H9 (cell line): Measurements from ENCODE around the gene SCFD2. TPM values are rescaled to one million over a fixed set of nuclear protein-coding genes. Genes with fewer than 3 reads are reported as not detected.

Experiments used
- DNase-seq: peaks from one replicate; pipeline ENCODE4 v3.0.0-alpha.2; 2017
- H2AFZ ChIP-seq: one replicate; pipeline ENCODE4 v1.6.1; 2013; ENCODE audit warnings: mild to moderate bottlenecking, low read length, control low read depth, moderate library complexity
- H2AK5ac ChIP-seq: 2 replicates; pipeline ENCODE4 v1.6.1; 2013; ENCODE audit warnings: low read length, control low read depth, mixed read lengths; ENCODE audit not compliant: insufficient read length
- H2BK120ac ChIP-seq: one replicate; pipeline ENCODE4 v1.6.1; 2013; ENCODE audit warnings: low read depth, mild to moderate bottlenecking, low read length, control low read depth, inconsistent platforms; ENCODE audit not compliant: poor library complexity, severe bottlenecking
- H2BK12ac ChIP-seq: 2 replicates; pipeline ENCODE4 v1.6.1; 2013; ENCODE audit warnings: low read length, control low read depth, mixed read lengths, low read depth; ENCODE audit not compliant: insufficient read length
- H2BK15ac ChIP-seq: 2 replicates; pipeline ENCODE4 v1.6.1; 2013; ENCODE audit warnings: low read depth, low read length, control low read depth
- H2BK20ac ChIP-seq: one replicate; pipeline ENCODE4 v1.6.1; 2013; ENCODE audit warnings: low read depth, mild to moderate bottlenecking, low read length, control low read depth, inconsistent platforms; ENCODE audit not compliant: poor library complexity, severe bottlenecking
- H2BK5ac ChIP-seq: 2 replicates; pipeline ENCODE4 v1.6.1; 2013; ENCODE audit warnings: low read length, control low read depth, mixed read lengths; ENCODE audit not compliant: insufficient read length
- H3K14ac ChIP-seq: 2 replicates; pipeline ENCODE4 v1.6.1; 2013; ENCODE audit warnings: low read length, control low read depth; ENCODE audit not compliant: insufficient read depth
- H3K18ac ChIP-seq: 2 replicates; pipeline ENCODE4 v1.6.1; 2013; ENCODE audit warnings: low read depth, mild to moderate bottlenecking, mixed read lengths, low read length, control low read depth; ENCODE audit not compliant: insufficient read length
- H3K23ac ChIP-seq: 2 replicates; pipeline ENCODE4 v1.6.1; 2013; ENCODE audit warnings: low read length, control low read depth, mixed read lengths, low read depth; ENCODE audit not compliant: insufficient read length
- H3K23me2 ChIP-seq: 2 replicates; pipeline ENCODE4 v1.6.1; 2013; ENCODE audit warnings: low read depth, mild to moderate bottlenecking, mixed read lengths, low read length, control low read depth; ENCODE audit not compliant: insufficient read length, poor library complexity, severe bottlenecking
- H3K27ac ChIP-seq: 2 replicates; pipeline ENCODE4 v1.5.1; 2013; ENCODE audit warnings: low read length, control low read depth, mixed read lengths, low read depth; ENCODE audit not compliant: insufficient read length
- H3K27me3 ChIP-seq: 2 replicates; pipeline ENCODE4 v1.6.1; 2013; ENCODE audit warnings: low read length, control low read depth, inconsistent platforms; ENCODE audit not compliant: insufficient read depth
- H3K4ac ChIP-seq: 2 replicates; pipeline ENCODE4 v1.6.1; 2013; ENCODE audit warnings: low read depth, mild to moderate bottlenecking, control low read depth, inconsistent platforms, low read length, moderate library complexity
- H3K4me1 ChIP-seq: 2 replicates; pipeline ENCODE4 v1.6.1; 2013; ENCODE audit warnings: low read length, control low read depth, inconsistent platforms; ENCODE audit not compliant: insufficient read depth
- H3K4me2 ChIP-seq: 2 replicates; pipeline ENCODE4 v1.6.1; 2013; ENCODE audit warnings: low read length, control low read depth, mixed read lengths; ENCODE audit not compliant: insufficient read length, insufficient read depth
- H3K56ac ChIP-seq: 2 replicates; pipeline ENCODE4 v1.6.1; 2013; ENCODE audit warnings: low read depth, mild to moderate bottlenecking, mixed read lengths, low read length, control low read depth; ENCODE audit not compliant: insufficient read length
- H3K79me1 ChIP-seq: 2 replicates; pipeline ENCODE4 v1.6.1; 2013; ENCODE audit warnings: low read depth, mild to moderate bottlenecking, moderate library complexity, low read length, control low read depth, inconsistent platforms; ENCODE audit not compliant: insufficient read depth, poor library complexity, severe bottlenecking
- H3K79me2 ChIP-seq: 2 replicates; pipeline ENCODE4 v1.6.1; 2013; ENCODE audit warnings: low read length, control low read depth, inconsistent platforms; ENCODE audit not compliant: insufficient read depth
- H3K9ac ChIP-seq: 2 replicates; pipeline ENCODE4 v1.6.1; 2013; ENCODE audit warnings: low read length, control low read depth, mixed read lengths; ENCODE audit not compliant: insufficient read length; ENCODE audit errors: extremely low read depth
- H3K9me3 ChIP-seq: one replicate; pipeline ENCODE4 v1.6.1; 2013; ENCODE audit warnings: low read depth, low read length, inconsistent platforms; ENCODE audit not compliant: control insufficient read depth
- H3T11ph ChIP-seq: one replicate; pipeline ENCODE4 v1.6.1; 2013; ENCODE audit warnings: mild to moderate bottlenecking, low read length, control low read depth, inconsistent platforms
- H4K20me1 ChIP-seq: one replicate; pipeline ENCODE4 v1.6.1; 2013; ENCODE audit not compliant: control insufficient read depth, insufficient read length, insufficient read depth
- H4K5ac ChIP-seq: 2 replicates; pipeline ENCODE4 v1.6.1; 2013; ENCODE audit warnings: low read depth, mild to moderate bottlenecking, mixed read lengths, low read length, control low read depth; ENCODE audit not compliant: insufficient read length
- H4K8ac ChIP-seq: replicated peaks from 2 replicates; pipeline ENCODE4 v1.6.1; 2013; ENCODE audit warnings: low read length, control low read depth, mixed read lengths, low read depth; ENCODE audit not compliant: insufficient read length
- H4K91ac ChIP-seq: 2 replicates; pipeline ENCODE4 v1.6.1; 2013; ENCODE audit warnings: low read depth, mild to moderate bottlenecking, moderate library complexity, mixed read lengths, low read length, control low read depth; ENCODE audit not compliant: insufficient read length
- H3K27ac Mint-ChIP-seq, 3 experiments: 2 replicates in 2 of 3; 3 replicates in 1 of 3; pipeline ENCODE4 v1.8.0; 2020 to 2021; ENCODE audit warnings: mixed read lengths in 3 of 3, mild to moderate bottlenecking in 1 of 3, moderate library complexity in 1 of 3
- H3K27me3 Mint-ChIP-seq: 2 replicates; pipeline ENCODE4 v1.8.0; 2021; ENCODE audit warnings: low read depth, mild to moderate bottlenecking, moderate library complexity, mixed read lengths
- H3K36me3 Mint-ChIP-seq, 3 experiments: 2 replicates in 2 of 3; 3 replicates in 1 of 3; pipeline ENCODE4 v1.8.0; 2020 to 2021; ENCODE audit warnings: low read depth in 3 of 3, mixed read lengths in 3 of 3; ENCODE audit not compliant: insufficient read depth in 1 of 3
- H3K4me1 Mint-ChIP-seq, 2 experiments: 2 replicates each; pipeline ENCODE4 v1.8.0; 2020; ENCODE audit warnings: mixed read lengths in 2 of 2
- H3K4me3 Mint-ChIP-seq, 2 experiments: 2 replicates in 1 of 2; 3 replicates in 1 of 2; pipeline ENCODE4 v1.8.0; 2020 to 2021; ENCODE audit warnings: mild to moderate bottlenecking in 2 of 2, mixed read lengths in 2 of 2, moderate library complexity in 1 of 2
- H3K9me3 Mint-ChIP-seq, 2 experiments: 2 replicates in 1 of 2; 3 replicates in 1 of 2; pipeline ENCODE4 v1.8.0; 2020; ENCODE audit warnings: mild to moderate bottlenecking in 2 of 2, mixed read lengths in 2 of 2, moderate library complexity in 1 of 2
- CTCF ChIP-seq: fragments of 200-600 bp; sonication (generic); conservative IDR thresholded peaks from 3 replicates; pipeline ENCODE4 v1.8.0; 2021; ENCODE audit warnings: antibody characterized with exemption, mild to moderate bottlenecking
- WGBS: extraction: QIAGEN DNeasy Blood & Tissue Kit; methylation state at CpG from one replicate; pipeline ENCODE4 v1.1.7; 2013; ENCODE audit warnings: missing lambda C conversion rate, low lambda C conversion rate, mixed read lengths; ENCODE audit not compliant: insufficient read length; ENCODE audit errors: extremely low coverage; 5-methylcytosine and 5-hydroxymethylcytosine counted together
- total RNA-seq: library from RNA; stranded (reverse); gene quantifications from 2 replicates; pipeline ENCODE4 v1.2.1, GENCODE V29; 2021

The SCFD2 gene
- total RNA-seq, 1 experiment from 2014 or later = 10.1 TPM

- H3T11ph ChIP-seq = no peak overlapping the region
- no peak overlapping the region for H3K14ac ChIP-seq
- no peak overlapping the region for H3K4me2 ChIP-seq
- no peak for TF ChIP-seq CTCF
- H3K56ac ChIP-seq = no peak overlapping the region
- H3K18ac ChIP-seq = no peak overlapping the region
- H4K91ac ChIP-seq = no peak overlapping the region
- H2BK12ac ChIP-seq = no peak overlapping the region
- H3K27me3 ChIP-seq = no peaks in the 10 kb centered on the region
- no peak for DNase-seq
- no peak overlapping the region for H4K8ac ChIP-seq
- no peak overlapping the region for H2BK5ac ChIP-seq
- no peaks in the 10 kb centered on the region for H3K79me1 ChIP-seq
- Mint-ChIP-seq H3K27ac (no peak overlapping the region), H3K4me1 (peaks cover 2 to 9% of the 10 kb centered on the region in 2 experiments; a peak in 3 of 4 replicates), H3K9me3 (no peaks in the 10 kb centered on the region), H3K36me3 (no peaks in the 10 kb centered on the region), H3K27me3 (no peaks in the 10 kb centered on the region), H3K4me3 (no peak overlapping the region)
- no peaks in the 10 kb centered on the region for H3K9me3 ChIP-seq
- no peak overlapping the region for H3K23ac ChIP-seq
- no peak overlapping the region for H2AK5ac ChIP-seq
- no peaks in the 10 kb centered on the region for H3K23me2 ChIP-seq
- no peaks in the 10 kb centered on the region for H3K79me2 ChIP-seq
- no peak overlapping the region for H2AFZ ChIP-seq
- H4K20me1 ChIP-seq = no peaks in the 10 kb centered on the region
- H4K5ac ChIP-seq = no peak overlapping the region
- H2BK120ac ChIP-seq = no peak overlapping the region
- no peak overlapping the region for H2BK15ac ChIP-seq
- H2BK20ac ChIP-seq = no peak overlapping the region
- H3K27ac ChIP-seq = no peak overlapping the region
- WGBS = no CpG with 5 or more reads among the region's 2 CpGs
- no peak overlapping the region for H3K9ac ChIP-seq
- H3K4me1 ChIP-seq = no peaks in the 10 kb centered on the region
- no peak overlapping the region for H3K4ac ChIP-seq
Observed at GRCh38 chr4:52984462-52984881, 381.4 kb downstream of the SCFD2 start.
